Stimulated activated CD4-positive, alpha-beta T cell treated with anti-CD3 and anti-CD28 coated beads, Interleukin-1b, Interleukin-23, amount 100 ng/mL, for 48 hours (primary cell): Measurements from ENCODE around the gene CCDC121.

Source experiments
- DNase-seq: peaks from one replicate; pipeline ENCODE4 v3.0.0-alpha.2; 2020

CCDC121 gene

GRCh38 chr2:27581417-27582128 lies 47.2 kb downstream of the CCDC121 start:
- no peak for DNase-seq
